Natural killer cell treated with Interleukin-12 subunit alpha and Interleukin-12 subunit beta and Interleukin-15 and Interleukin-18, amount 100 ng/mL, for 72 hours (primary cell): ENCODE results near the gene INPP4B. TPM values are rescaled to one million over a fixed set of nuclear protein-coding genes. Genes with fewer than 3 reads are reported as not detected.
A peak's percentile ranks its signal among the peaks of the same experiment; 100 is the strongest.

Source experiments
- ATAC-seq, 2 donors: fragments of 150-1000 bp; cut with Tn5 transposase in 1 of 2; sonication (Bioruptor Pico), chemical (Tn5 transposase) in 1 of 2; 2 replicates each; pipeline ENCODE4 v1.10.0; 2021
- DNase-seq: peaks from one replicate; pipeline ENCODE4 v3.0.0; 2022; ENCODE audit warnings: low spot score
- H3K27ac Mint-ChIP-seq, 2 donors: 1 replicate in 1 of 2; 2 replicates in 1 of 2; pipeline ENCODE4 v1.8.0; 2022; ENCODE audit warnings: mixed read lengths in 2 of 2, mild to moderate bottlenecking in 1 of 2, moderate library complexity in 1 of 2
- H3K27me3 Mint-ChIP-seq, 2 donors: 1 replicate in 1 of 2; 2 replicates in 1 of 2; pipeline ENCODE4 v1.8.0; 2022; ENCODE audit warnings: mixed read lengths in 2 of 2
- H3K36me3 Mint-ChIP-seq: one replicate; pipeline ENCODE4 v1.8.0; 2022; ENCODE audit warnings: mixed read lengths
- H3K4me1 Mint-ChIP-seq, 2 donors: 1 replicate in 1 of 2; 2 replicates in 1 of 2; pipeline ENCODE4 v1.8.0; 2022; ENCODE audit warnings: low read depth in 2 of 2, mixed read lengths in 2 of 2, mild to moderate bottlenecking in 1 of 2
- H3K4me3 Mint-ChIP-seq: one replicate; pipeline ENCODE4 v1.8.0; 2022; ENCODE audit warnings: mixed read lengths
- H3K9me3 Mint-ChIP-seq: 2 replicates; pipeline ENCODE4 v1.8.0; 2022; ENCODE audit warnings: mixed read lengths
- total RNA-seq, 2 donors: library from RNA; stranded (reverse); gene quantifications; one replicate each; pipeline ENCODE4 v1.2.3, GENCODE V29; 2022

INPP4B gene
- total RNA-seq, 2 donors from 2014 or later: 3.2 to 25.6 TPM

- no peak overlapping the region for H3K27ac Mint-ChIP-seq
- peaks cover 5% of the 10 kb centered on the region for H3K9me3 Mint-ChIP-seq
- ATAC-seq (no peak), DNase-seq (no peak)
- no peaks in the 10 kb centered on the region for H3K36me3 Mint-ChIP-seq
- no peaks in the 10 kb centered on the region for H3K4me1 Mint-ChIP-seq
- no peak overlapping the region for H3K4me3 Mint-ChIP-seq
- H3K27me3 Mint-ChIP-seq: no peaks in the 10 kb centered on the region
Measured at GRCh38 chr4:142500966-142501365, 345.1 kb downstream of the INPP4B start.

- no peak for DNase-seq
- Mint-ChIP-seq H3K9me3 (peaks cover 3% of the 10 kb centered on the region), H3K36me3 (no peaks in the 10 kb centered on the region), H3K4me3 (no peak overlapping the region), H3K27me3 (no peaks in the 10 kb centered on the region), H3K27ac (no peak overlapping the region), H3K4me1 (no peaks in the 10 kb centered on the region)
- ATAC-seq: no peak
Measured at GRCh38 chr4:142497606-142498005, 348.5 kb downstream of the INPP4B start.

GRCh38 chr4:142493255-142494110 is 352.6 kb downstream of the INPP4B start:
- no peak for DNase-seq
- no peaks in the 10 kb centered on the region for H3K36me3 Mint-ChIP-seq
- peak in 1 of 2 donors; percentile 6 for ATAC-seq
- H3K4me1 Mint-ChIP-seq: no peaks in the 10 kb centered on the region
- no peaks in the 10 kb centered on the region for H3K27me3 Mint-ChIP-seq
- H3K4me3 Mint-ChIP-seq: no peak overlapping the region
- no peak overlapping the region for H3K27ac Mint-ChIP-seq
- peaks cover 11% of the 10 kb centered on the region for H3K9me3 Mint-ChIP-seq

- H3K9me3 Mint-ChIP-seq: peaks cover 12% of the 10 kb centered on the region
- H3K27ac Mint-ChIP-seq: no peak overlapping the region
- no peaks in the 10 kb centered on the region for H3K4me1 Mint-ChIP-seq
- H3K27me3 Mint-ChIP-seq: no peaks in the 10 kb centered on the region
- no peak overlapping the region for H3K4me3 Mint-ChIP-seq
- no peak for ATAC-seq
- no peak for DNase-seq
- H3K36me3 Mint-ChIP-seq: no peaks in the 10 kb centered on the region
Measured at GRCh38 chr4:142485452-142485851, 360.6 kb downstream of the INPP4B start.

DNA sequence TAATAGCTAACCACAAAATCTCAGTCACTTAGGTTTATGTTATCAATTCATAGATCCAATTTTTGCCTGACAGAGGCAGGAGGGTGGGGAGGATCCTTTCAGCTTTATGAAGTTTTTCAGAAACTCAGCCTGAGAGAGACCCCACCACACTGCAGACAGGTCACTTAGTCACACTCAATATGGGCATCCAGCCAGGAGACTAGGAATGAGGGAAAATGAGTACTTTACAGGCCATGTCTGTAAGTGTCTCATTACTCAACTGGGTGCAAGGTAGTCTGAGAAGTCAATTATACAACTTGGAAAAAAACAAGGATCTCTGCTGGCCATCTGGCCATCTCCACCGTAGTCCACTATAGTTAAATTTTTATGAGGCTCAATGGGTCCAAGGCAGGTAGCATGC is 365.9 kb downstream of the INPP4B start:
- DNase-seq: no peak
- ATAC-seq: no peak
- Mint-ChIP-seq H3K27ac (no peak overlapping the region), H3K36me3 (no peaks in the 10 kb centered on the region), H3K4me3 (no peak overlapping the region), H3K27me3 (no peaks in the 10 kb centered on the region), H3K4me1 (peaks cover 0 to 3% of the 10 kb centered on the region in 2 donors), H3K9me3 (peaks cover 5% of the 10 kb centered on the region)

GRCh38 chr4:142475663-142476062 is 370.4 kb downstream of the INPP4B start:
- Mint-ChIP-seq H3K4me1 (peaks cover 0 to 3% of the 10 kb centered on the region in 2 donors), H3K9me3 (no peaks in the 10 kb centered on the region), H3K36me3 (no peaks in the 10 kb centered on the region), H3K4me3 (no peak overlapping the region), H3K27ac (no peak overlapping the region), H3K27me3 (no peaks in the 10 kb centered on the region)
- DNase-seq (no peak), ATAC-seq (no peak)

DNA sequence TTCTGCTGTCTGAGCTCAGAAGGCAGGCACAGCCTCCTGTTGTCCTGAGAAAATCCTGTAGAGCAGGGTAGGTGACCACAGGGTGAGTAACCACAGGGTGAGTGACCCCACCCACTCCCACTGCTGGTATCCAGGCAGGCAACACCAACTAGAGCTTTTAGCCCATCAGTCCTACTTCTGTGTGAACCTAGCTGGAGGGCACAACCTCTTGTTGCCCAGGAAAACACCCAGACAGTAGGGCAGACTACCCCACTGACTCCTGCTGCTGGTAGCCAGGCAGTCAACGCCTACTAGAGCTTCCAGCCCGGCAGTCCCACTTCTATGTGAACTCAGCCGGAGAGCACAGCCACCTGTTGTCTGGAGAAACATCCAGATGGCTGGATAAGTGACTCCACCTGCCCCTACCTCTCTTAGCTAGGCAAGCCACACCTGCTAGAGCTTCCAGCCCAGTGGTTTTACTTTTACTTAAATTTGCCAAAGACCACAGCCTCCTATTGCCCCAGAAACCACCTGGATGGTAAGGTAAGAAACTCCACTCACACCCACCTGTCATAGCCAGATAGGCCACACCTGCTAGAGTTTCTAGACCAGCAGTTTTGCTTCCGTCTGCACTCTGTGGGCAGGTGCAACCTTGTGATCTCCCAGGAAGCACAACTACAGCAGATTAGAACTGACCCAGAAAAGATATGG is 371.6 kb downstream of the INPP4B start:
- Mint-ChIP-seq H3K4me1 (peaks cover 0 to 3% of the 10 kb centered on the region in 2 donors), H3K27ac (no peak overlapping the region), H3K36me3 (no peaks in the 10 kb centered on the region), H3K4me3 (no peak overlapping the region), H3K27me3 (no peaks in the 10 kb centered on the region), H3K9me3 (no peaks in the 10 kb centered on the region)
- ATAC-seq: no peak
- DNase-seq: no peak

GRCh38 chr4:142473960-142474338 is 372.2 kb downstream of the INPP4B start:
- no peak overlapping the region for H3K4me3 Mint-ChIP-seq
- H3K27me3 Mint-ChIP-seq: no peaks in the 10 kb centered on the region
- no peaks in the 10 kb centered on the region for H3K36me3 Mint-ChIP-seq
- H3K4me1 Mint-ChIP-seq: peaks cover 0 to 3% of the 10 kb centered on the region in 2 donors
- DNase-seq: no peak
- H3K9me3 Mint-ChIP-seq: no peaks in the 10 kb centered on the region
- no peak for ATAC-seq
- no peak overlapping the region for H3K27ac Mint-ChIP-seq

DNA sequence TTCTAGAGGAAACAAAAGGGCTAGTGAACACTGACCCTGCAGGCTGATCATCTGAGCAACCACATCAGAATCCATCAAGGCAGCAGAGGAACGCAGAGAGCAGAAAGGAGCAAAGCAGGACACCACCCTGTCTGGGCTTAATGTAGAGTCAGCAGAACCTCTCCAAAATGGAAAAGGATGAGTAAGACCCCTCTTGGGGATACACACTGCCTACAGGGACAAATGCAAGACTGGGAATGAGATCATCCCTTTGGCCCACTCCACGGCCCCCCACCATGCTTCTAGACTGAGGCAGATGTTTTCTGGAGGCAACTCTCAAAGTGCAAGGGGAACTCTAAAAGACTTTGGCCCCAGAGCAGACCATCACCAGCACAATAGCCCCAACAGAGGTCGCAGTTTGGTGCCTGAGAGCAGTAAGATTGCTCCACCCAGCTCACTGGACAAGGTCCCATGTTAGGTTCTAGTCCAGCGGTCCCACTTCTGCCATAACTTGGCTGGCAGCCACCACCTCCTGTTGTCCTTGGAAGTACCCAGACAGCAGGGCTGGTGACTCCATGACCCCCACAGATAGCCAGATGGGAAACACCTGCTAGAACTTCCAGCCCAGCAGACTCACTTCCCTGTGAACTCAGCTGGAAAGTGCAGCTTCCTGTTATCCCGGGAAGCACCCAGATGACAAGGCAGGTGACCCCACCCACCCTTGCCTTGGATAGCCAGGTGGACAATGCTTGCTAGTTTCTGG is 372.7 kb downstream of the INPP4B start:
- no peak for ATAC-seq
- Mint-ChIP-seq H3K4me3 (no peak overlapping the region), H3K4me1 (peaks cover 0 to 3% of the 10 kb centered on the region in 2 donors), H3K36me3 (no peaks in the 10 kb centered on the region), H3K9me3 (no peaks in the 10 kb centered on the region), H3K27ac (no peak overlapping the region), H3K27me3 (no peaks in the 10 kb centered on the region)
- no peak for DNase-seq

GRCh38 chr4:142467088-142467487 is 379.0 kb downstream of the INPP4B start:
- no peak for DNase-seq
- H3K4me3 Mint-ChIP-seq: no peak overlapping the region
- H3K4me1 Mint-ChIP-seq: peaks cover 10 to 12% of the 10 kb centered on the region in 2 donors
- ATAC-seq: peak in 1 of 2 donors; percentile 66
- H3K9me3 Mint-ChIP-seq: no peaks in the 10 kb centered on the region
- H3K36me3 Mint-ChIP-seq: no peaks in the 10 kb centered on the region
- no peaks in the 10 kb centered on the region for H3K27me3 Mint-ChIP-seq
- no peak overlapping the region for H3K27ac Mint-ChIP-seq

- no peak for DNase-seq
- Mint-ChIP-seq H3K4me3 (no peak overlapping the region), H3K4me1 (peaks cover 10 to 12% of the 10 kb centered on the region in 2 donors), H3K9me3 (no peaks in the 10 kb centered on the region), H3K27ac (no peak overlapping the region), H3K27me3 (no peaks in the 10 kb centered on the region), H3K36me3 (no peaks in the 10 kb centered on the region)
- no peak for ATAC-seq
Measured at GRCh38 chr4:142465526-142465925, 380.6 kb downstream of the INPP4B start.

DNA sequence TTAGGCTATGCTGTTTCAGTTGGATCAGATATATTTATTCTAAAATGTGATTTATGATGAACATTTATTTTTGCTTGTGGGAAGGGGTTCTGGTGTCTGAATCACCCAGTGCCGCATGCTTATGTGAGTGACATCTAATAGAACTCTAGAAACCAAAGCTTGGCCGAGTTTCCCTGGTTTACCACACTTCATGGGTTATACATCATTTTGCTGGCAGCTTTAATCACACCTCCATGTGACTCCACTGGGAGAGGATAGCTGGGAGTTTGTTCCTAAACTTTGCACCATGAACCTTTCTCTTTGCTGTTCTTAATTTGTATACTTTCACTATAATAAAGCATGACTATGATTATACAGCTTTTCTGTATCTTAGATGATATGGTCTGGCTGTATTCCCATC is 382.9 kb downstream of the INPP4B start:
- H3K4me1 Mint-ChIP-seq: peaks cover 10 to 12% of the 10 kb centered on the region in 2 donors
- DNase-seq: no peak
- no peak for ATAC-seq
- no peak overlapping the region for H3K4me3 Mint-ChIP-seq
- no peak overlapping the region for H3K27ac Mint-ChIP-seq
- no peaks in the 10 kb centered on the region for H3K36me3 Mint-ChIP-seq
- no peaks in the 10 kb centered on the region for H3K27me3 Mint-ChIP-seq
- H3K9me3 Mint-ChIP-seq: no peaks in the 10 kb centered on the region

DNA sequence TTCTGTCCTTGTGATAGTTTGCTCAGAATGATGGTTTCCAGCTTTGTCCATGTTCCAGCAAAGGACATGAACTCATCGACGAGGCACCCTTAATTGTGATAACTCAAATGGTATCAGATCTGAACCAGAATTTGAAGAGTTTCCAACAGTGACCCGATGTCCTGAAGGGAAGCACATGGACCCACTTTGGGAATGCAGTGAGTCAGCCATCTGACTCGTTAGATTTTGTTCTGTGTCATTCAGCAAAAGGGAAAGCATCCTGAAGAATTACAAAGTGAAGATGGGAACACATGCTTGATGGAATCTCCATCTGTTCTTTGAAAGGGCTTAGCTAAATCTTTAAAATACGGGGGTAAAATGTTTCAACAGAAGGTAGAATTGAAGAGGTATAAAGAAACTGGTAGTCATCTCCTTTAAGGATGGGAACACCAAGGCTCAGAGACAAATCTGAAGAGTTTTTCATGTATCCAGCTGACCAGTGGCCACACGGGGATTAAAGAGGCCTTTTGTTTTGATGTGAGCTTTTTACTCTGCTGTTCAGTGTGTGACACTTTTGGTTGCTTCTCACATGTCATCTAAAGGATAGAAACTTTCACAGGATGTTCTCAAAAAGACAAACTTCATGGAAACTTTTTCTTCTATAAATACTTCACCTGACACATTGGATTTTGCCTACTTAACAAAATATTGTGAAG is 393.8 kb downstream of the INPP4B start:
- no peak for ATAC-seq
- no peak overlapping the region for H3K27ac Mint-ChIP-seq
- DNase-seq: no peak
- no peaks in the 10 kb centered on the region for H3K4me1 Mint-ChIP-seq
- H3K4me3 Mint-ChIP-seq: no peak overlapping the region
- H3K9me3 Mint-ChIP-seq: peaks cover 2% of the 10 kb centered on the region
- H3K27me3 Mint-ChIP-seq: no peaks in the 10 kb centered on the region
- H3K36me3 Mint-ChIP-seq: no peaks in the 10 kb centered on the region
